TTC549 (cell line): Measurements from ENCODE around the gene PCDHB14.
"Not testable (repeated sequence)": the region's sequence is repeated elsewhere in the genome, so short reads cannot be mapped to it uniquely, and the experiment has no call there.

Source experiments
- FAIRE-seq: peaks from 2 replicates; lab custom pipeline; 2012; peaks lifted over from hg19 to GRCh38; lab: Jason Lieb, UNC

Gene PCDHB14

DNA sequence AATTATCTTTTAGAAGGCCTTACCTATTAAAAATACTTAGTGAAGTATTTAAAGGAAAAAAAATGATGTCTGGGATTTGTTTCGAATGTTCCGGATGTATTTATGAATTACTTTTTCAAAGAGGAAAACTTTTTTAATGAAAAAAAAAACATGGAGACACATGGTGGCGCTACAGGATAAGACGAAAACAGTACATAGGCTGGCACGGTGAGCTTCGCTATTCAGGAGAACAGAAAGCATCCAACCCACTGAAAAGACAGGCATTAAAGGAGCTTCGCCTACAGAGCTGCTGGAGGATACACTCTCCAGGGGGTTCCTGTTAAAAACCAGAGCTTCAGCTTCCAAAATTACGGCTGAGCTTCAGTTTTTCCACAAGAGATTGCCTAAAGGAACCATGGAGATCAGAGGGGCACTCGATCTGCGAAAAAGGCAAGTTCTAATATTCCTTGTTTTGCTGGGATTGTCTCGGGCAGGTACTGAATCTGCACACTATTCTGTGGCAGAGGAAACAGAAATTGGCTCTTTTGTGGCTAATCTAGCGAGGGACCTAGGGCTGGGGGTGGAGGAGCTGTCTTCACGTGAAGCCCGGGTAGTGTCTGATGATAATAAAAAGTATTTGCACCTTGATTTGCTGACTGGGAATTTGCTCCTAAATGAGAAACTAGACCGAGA, at the start of gene PCDHB14:
TSS of gene PCDHB14 (plus strand) at position 232 of the 672 bp plus-strand sequence. CDS start at position 395, 163 bp downstream.
- FAIRE-seq = peak; percentile 71

DNA sequence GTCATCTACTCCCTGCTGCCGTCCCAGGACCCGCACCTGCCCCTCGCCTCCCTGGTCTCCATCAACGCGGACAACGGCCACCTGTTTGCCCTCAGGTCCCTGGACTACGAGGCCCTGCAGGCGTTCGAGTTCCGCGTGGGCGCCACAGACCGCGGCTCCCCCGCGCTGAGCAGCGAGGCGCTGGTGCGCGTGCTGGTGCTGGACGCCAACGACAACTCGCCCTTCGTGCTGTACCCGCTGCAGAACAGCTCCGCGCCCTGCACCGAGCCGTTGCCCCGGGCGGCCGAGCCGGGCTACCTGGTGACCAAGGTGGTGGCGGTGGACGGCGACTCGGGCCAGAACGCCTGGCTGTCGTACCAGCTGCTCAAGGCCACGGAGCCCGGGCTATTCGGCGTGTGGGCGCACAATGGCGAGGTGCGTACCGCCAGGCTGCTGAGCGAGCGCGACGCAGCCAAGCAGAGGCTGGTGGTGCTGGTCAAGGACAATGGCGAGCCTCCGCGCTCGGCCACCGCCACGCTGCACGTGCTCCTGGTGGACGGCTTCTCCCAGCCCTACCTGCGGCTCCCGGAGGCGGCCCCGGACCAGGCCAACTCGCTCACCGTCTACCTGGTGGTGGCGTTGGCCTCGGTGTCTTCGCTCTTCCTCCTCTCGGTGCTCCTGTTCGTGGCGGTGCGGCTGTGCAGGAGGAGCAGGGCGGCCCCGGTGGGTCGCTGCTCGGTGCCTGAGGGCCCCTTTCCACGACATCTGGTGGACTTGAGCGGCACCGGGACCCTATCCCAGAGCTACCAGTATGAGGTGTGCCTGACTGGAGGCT, 48.6 kb upstream of the PCDHB14 start:
- FAIRE-seq = not testable (repeated sequence)

- FAIRE-seq = no peak
Observed at GRCh38 chr5:141175933-141176332, 47.2 kb upstream of the PCDHB14 start.

- FAIRE-seq = not testable (repeated sequence)
Observed at GRCh38 chr5:141177577-141178191, 45.5 kb upstream of the PCDHB14 start, which contains the start of gene PCDHB8. PCDHB8 (plus strand) TSS chr5:141177790; CDS start chr5:141178035, 245 bp downstream.

GRCh38 chr5:141179371-141179770, 43.8 kb upstream of the PCDHB14 start:
- not testable (repeated sequence) for FAIRE-seq

- FAIRE-seq = not testable (repeated sequence)
Observed at GRCh38 chr5:141179876-141180275, 43.3 kb upstream of the PCDHB14 start.

GRCh38 chr5:141180313-141180712, 42.8 kb upstream of the PCDHB14 start:
- FAIRE-seq = no peak

- FAIRE-seq = peak; percentile 54
Observed at GRCh38 chr5:141182248-141182647, 40.9 kb upstream of the PCDHB14 start, which contains the start of gene PCDHB16. PCDHB16 (plus strand) TSS chr5:141182387; CDS start chr5:141182560, 173 bp downstream.

DNA sequence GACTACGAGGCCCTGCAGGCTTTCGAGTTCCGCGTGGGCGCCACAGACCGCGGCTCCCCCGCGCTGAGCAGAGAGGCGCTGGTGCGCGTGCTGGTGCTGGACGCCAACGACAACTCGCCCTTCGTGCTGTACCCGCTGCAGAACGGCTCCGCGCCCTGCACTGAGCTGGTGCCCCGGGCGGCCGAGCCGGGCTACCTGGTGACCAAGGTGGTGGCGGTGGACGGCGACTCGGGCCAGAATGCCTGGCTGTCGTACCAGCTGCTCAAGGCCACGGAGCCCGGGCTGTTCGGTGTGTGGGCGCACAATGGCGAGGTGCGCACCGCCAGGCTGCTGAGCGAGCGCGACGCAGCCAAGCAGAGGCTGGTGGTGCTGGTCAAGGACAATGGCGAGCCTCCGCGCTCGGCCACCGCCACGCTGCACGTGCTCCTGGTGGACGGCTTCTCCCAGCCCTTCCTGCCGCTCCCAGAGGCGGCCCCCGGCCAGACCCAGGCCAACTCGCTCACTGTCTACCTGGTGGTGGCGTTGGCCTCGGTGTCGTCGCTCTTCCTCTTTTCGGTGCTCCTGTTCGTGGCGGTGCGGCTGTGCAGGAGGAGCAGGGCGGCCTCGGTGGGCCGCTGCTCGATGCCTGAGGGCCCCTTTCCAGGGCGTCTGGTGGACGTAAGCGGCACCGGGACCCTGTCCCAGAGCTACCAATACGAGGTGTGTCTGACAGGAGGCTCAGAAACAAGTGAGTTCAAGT, 38.9 kb upstream of the PCDHB14 start:
- FAIRE-seq = not testable (repeated sequence)

- no peak for FAIRE-seq
Observed at GRCh38 chr5:141186897-141187512, 36.1 kb upstream of the PCDHB14 start, which contains the start of gene PCDHB9. PCDHB9 (plus strand) TSS chr5:141187161; CDS start chr5:141187319, 158 bp downstream.

DNA sequence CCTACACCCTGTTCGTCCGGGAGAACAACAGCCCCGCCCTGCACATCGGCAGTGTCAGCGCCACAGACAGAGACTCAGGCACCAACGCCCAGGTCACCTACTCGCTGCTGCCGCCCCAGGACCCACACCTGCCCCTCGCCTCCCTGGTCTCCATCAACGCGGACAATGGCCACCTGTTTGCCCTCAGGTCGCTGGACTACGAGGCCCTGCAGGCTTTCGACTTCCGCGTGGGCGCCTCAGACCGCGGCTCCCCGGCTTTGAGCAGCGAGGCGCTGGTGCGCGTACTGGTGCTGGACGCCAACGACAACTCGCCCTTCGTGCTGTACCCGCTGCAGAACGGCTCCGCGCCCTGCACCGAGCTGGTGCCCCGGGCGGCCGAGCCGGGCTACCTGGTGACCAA, 34.5 kb upstream of the PCDHB14 start:
- not testable (repeated sequence) for FAIRE-seq

DNA sequence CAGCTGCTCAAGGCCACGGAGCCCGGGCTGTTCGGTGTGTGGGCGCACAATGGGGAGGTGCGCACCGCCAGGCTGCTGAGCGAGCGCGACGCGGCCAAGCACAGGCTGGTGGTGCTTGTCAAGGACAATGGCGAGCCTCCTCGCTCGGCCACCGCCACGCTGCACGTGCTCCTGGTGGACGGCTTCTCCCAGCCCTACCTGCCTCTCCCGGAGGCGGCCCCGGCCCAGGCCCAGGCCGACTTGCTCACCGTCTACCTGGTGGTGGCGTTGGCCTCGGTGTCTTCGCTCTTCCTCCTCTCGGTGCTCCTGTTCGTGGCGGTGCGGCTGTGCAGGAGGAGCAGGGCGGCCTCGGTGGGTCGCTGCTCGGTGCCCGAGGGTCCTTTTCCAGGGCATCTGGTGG, 34.0 kb upstream of the PCDHB14 start:
- not testable (repeated sequence) for FAIRE-seq

DNA sequence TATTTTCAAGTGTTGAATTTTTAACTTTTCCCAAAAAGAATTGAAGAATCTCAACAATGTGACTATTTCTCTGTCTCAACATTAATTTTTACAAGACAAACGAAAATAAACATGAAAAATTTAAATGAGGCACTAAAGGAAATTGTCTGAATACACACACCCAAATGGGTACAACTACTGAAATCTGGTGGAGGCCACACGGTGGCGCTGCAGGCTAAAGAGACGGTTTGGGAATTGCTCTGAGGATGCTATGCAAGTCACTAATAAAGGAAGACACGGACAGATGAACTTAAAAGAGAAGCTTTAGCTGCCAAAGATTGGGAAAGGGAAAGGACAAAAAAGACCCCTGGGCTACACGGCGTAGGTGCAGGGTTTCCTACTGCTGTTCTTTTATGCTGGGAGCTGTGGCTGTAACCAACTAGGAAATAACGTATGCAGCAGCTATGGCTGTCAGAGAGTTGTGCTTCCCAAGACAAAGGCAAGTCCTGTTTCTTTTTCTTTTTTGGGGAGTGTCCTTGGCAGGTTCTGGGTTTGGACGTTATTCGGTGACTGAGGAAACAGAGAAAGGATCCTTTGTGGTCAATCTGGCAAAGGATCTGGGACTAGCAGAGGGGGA, 30.9 kb upstream of the PCDHB14 start, which contains the start of gene PCDHB10:
TSS of gene PCDHB10 (plus strand) at position 244 of the 616 bp plus-strand sequence. CDS start at position 444, 200 bp downstream.
- no peak for FAIRE-seq

DNA sequence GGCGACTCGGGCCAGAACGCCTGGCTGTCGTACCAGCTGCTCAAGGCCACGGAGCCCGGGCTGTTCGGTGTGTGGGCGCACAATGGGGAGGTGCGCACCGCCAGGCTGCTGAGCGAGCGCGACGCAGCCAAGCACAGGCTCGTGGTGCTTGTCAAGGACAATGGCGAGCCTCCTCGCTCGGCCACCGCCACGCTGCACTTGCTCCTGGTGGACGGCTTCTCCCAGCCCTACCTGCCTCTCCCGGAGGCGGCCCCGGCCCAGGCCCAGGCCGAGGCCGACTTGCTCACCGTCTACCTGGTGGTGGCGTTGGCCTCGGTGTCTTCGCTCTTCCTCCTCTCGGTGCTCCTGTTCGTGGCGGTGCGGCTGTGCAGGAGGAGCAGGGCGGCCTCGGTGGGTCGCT, 28.8 kb upstream of the PCDHB14 start:
- not testable (repeated sequence) for FAIRE-seq

GRCh38 chr5:141196363-141196762, 26.8 kb upstream of the PCDHB14 start:
- no peak for FAIRE-seq

DNA sequence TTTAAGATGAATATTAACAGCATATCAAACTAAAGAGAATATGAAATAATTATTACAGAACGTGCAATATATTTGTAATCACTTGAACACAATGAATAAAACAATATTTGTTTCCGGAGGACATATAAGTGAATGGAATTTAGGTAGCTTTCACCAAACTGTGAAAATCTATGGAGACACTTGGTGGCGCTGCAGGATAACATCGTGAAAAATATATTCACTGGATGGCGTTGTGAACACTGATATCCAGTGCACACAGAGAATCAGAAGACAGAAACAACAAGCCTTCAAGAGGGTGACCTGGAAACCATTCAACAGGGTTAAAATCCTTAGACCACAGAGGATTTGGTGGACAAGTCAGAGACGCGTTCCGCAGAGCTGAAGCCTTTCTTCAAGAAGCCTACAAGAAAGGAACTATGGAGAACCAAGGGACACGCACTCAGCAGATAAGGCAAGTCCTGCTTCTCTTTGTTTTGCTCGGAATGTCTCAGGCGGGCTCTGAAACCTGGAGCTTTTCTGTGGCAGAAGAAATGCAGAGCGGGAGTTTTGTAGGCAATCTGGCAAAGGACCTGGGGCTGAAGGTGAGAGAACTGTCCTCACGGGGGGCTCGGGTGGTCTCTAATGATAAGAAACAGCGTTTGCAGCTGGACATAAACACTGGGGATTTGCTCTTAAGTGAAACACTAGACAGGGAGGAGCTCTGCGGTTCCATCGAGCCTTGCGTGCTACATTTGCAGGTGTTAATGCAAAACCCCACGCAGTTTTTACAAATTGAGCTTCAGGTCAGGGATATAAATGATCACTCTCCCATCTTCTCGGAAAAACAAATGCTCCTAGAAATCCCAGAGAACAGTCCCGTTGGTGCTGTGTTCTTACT, 23.5 kb upstream of the PCDHB14 start, which contains the start of gene PCDHB11:
TSS of gene PCDHB11 (plus strand) at position 269 of the 877 bp plus-strand sequence. CDS start at position 417, 148 bp downstream.
- FAIRE-seq = peak; percentile 91

- not testable (repeated sequence) for FAIRE-seq
Observed at GRCh38 chr5:141201126-141201525, 22.0 kb upstream of the PCDHB14 start.

- FAIRE-seq = not testable (repeated sequence)
Observed at GRCh38 chr5:141201646-141202045, 21.5 kb upstream of the PCDHB14 start.

DNA sequence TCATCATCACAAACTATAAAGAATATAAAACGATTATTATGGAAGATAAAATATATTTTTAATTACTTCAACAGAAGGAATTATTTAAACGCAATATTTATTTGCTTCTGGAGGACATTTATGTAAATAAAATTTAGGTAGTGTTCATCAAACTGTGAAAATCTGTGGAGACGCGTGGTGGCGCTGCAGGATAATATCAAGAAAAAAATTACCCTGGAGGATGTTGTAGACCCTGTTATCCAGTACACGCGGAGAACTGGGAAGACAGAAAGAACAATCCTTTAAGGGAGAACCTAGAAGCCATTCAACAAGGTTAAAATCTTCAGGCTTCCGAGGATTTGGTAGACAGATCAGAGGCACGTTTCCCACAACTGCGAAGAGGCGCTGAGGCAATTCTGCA, 14.7 kb upstream of the PCDHB14 start, which contains the start of gene PCDHB12:
TSS of gene PCDHB12 (plus strand) at position 242 of the 400 bp plus-strand sequence. CDS start 189 bp downstream, outside the sequence.
- no peak for FAIRE-seq
